Stomach (tissue), 9 donors: ENCODE data around the gene L3MBTL3. TPM values are rescaled to one million over a fixed set of nuclear protein-coding genes. Genes with fewer than 3 reads are reported as not detected.

Source experiments
- DNase-seq, 2 donors: peaks; one replicate each; pipeline versions ENCODE4 v3.0.0 to v3.0.0-alpha.2; 2013 to 2019
- H3K27ac ChIP-seq, 5 donors: fragments of 200-600 bp in 4 of 5; sonication (generic) in 4 of 5; one replicate each; pipeline ENCODE4 v1.5.1; 2013 to 2019; ENCODE audit warnings: mild to moderate bottlenecking in 1 of 5, moderate library complexity in 1 of 5
- H3K27me3 ChIP-seq, 3 donors: fragments of 200-600 bp; sonication (generic); one replicate each; pipeline ENCODE4 v1.5.1; 2017 to 2019; ENCODE audit warnings: mixed run types in 1 of 3
- H3K36me3 ChIP-seq, 4 donors: fragments of 200-600 bp; sonication (generic); 1 replicate in 3 of 4; 2 replicates in 1 of 4; pipeline ENCODE4 v1.5.1; 2016 to 2019
- H3K4me1 ChIP-seq, 4 donors: fragments of 200-600 bp; sonication (generic); one replicate each; pipeline ENCODE4 v1.5.1; 2016 to 2019
- H3K4me3 ChIP-seq, 4 donors: fragments of 200-600 bp; sonication (generic) in 3 of 4; one replicate each; pipeline ENCODE4 v1.5.1; 2016 to 2019; ENCODE audit warnings: mild to moderate bottlenecking in 1 of 4
- H3K9me3 ChIP-seq, 4 donors: fragments of 200-600 bp; sonication (generic); one replicate each; pipeline ENCODE4 v1.5.1; 2016 to 2019
- EP300 ChIP-seq: sonication (generic); formaldehyde crosslinking; IDR thresholded peaks from one replicate; pipeline ENCODE4 v1.6.1; 2017; ENCODE audit warnings: antibody characterized with exemption
- POLR2A ChIP-seq, 4 donors: fragments of 450-650 bp; IDR thresholded peaks; one replicate each; pipeline ENCODE4 v1.6.1; 2016; ENCODE audit warnings: antibody characterized with exemption in 4 of 4, control low read depth in 2 of 4, mild to moderate bottlenecking in 1 of 4, moderate library complexity in 1 of 4
- POLR2AphosphoS5 ChIP-seq, 3 donors: sonication (generic); formaldehyde crosslinking; IDR thresholded peaks; one replicate each; pipeline ENCODE4 v1.6.1; 2016; ENCODE audit warnings: antibody characterized with exemption in 3 of 3
- WGBS, 5 donors: extraction: QIAGEN DNeasy Blood & Tissue Kit in 3 of 5; methylation state at CpG; one replicate each; pipeline versions ENCODE4 v1.1.5 to v1.1.7; 2013 to 2018; 5-methylcytosine and 5-hydroxymethylcytosine counted together
- intact Hi-C: fragments of 100-400 bp; cut with DNase I; formaldehyde crosslinking; loops from one replicate; pipeline ENCODE4 v1.15.1; 2023; ENCODE audit warnings: low total_unique reads
- polyA plus RNA-seq, 3 donors: library from polyadenylated mRNA; stranded (reverse); fragments of 200-250 nt; gene quantifications; one replicate each; pipeline ENCODE4 v1.2.3, GENCODE V29; 2013
- total RNA-seq, 5 donors: library from RNA; depleted of rRNA; stranded (reverse); fragments of >200 nt; gene quantifications; one replicate each; pipeline versions ENCODE4 v1.1.0 to v1.2.3, GENCODE V29; 2014 to 2016
- TF ChIP-seq, protein P1 (sequence below), 7 experiments: fragments of 450-650 bp in 4 of 7; fragments of 200-600 bp in 3 of 7; sonication (generic) in 3 of 7; IDR thresholded peaks; one replicate each; pipeline ENCODE4 v1.5.1; 2016 to 2019; ENCODE audit warnings: antibody characterized with exemption in 7 of 7, control low read depth in 2 of 7, mild to moderate bottlenecking in 1 of 7
- donor health status: healthy with polysubstance abuse.
- donor health status: Bipolar disorder and iron deficiency.
- donor health status: healthy.

L3MBTL3 gene
- total and polyA plus RNA-seq, 8 donors, result 1.8 to 51.9 (median 3.1) TPM; not detected in 1

DNA sequence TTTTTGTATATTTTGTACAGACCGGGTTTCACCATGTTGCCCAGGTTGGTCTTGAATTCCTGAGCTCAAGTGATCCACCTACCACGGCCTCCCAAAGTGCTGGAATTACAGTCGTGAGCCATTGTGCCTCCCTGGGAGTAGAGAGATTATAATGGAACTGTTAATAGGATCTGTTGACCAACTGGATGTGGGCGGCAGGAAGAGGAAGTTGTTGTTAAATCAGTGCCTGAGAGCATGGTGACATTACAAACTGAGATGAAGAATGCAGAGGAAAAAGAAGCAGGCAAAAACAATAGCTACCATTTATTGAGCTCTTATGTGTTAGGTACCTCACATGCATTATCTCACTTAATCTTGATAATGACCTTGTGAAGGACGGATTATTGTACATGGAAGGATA is 9.2 kb upstream of the L3MBTL3 start:
- DNase-seq, result no peak
- Histone ChIP-seq H3K4me1 (no peaks in the 10 kb centered on the region), H3K27me3 (no peaks in the 10 kb centered on the region), H3K27ac (no peak overlapping the region), H3K36me3 (no peaks in the 10 kb centered on the region), H3K9me3 (no peaks in the 10 kb centered on the region), H3K4me3 (no peak overlapping the region)
- intact Hi-C loops, result no loop called here
- 69 to 78% (median 73%) methylated on average over 5 of the region's 5 CpGs for WGBS, 5 donors
- TF ChIP-seq POLR2AphosphoS5 (IDR thresholded peaks at IDR 0.05), result no peak
- no peak for TF ChIP-seq POLR2A (IDR thresholded peaks at IDR 0.05)
- TF ChIP-seq, protein P1, sequence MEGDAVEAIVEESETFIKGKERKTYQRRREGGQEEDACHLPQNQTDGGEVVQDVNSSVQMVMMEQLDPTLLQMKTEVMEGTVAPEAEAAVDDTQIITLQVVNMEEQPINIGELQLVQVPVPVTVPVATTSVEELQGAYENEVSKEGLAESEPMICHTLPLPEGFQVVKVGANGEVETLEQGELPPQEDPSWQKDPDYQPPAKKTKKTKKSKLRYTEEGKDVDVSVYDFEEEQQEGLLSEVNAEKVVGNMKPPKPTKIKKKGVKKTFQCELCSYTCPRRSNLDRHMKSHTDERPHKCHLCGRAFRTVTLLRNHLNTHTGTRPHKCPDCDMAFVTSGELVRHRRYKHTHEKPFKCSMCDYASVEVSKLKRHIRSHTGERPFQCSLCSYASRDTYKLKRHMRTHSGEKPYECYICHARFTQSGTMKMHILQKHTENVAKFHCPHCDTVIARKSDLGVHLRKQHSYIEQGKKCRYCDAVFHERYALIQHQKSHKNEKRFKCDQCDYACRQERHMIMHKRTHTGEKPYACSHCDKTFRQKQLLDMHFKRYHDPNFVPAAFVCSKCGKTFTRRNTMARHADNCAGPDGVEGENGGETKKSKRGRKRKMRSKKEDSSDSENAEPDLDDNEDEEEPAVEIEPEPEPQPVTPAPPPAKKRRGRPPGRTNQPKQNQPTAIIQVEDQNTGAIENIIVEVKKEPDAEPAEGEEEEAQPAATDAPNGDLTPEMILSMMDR (IDR thresholded peaks at IDR 0.05), result no peak
- TF ChIP-seq EP300, result no peak

DNA sequence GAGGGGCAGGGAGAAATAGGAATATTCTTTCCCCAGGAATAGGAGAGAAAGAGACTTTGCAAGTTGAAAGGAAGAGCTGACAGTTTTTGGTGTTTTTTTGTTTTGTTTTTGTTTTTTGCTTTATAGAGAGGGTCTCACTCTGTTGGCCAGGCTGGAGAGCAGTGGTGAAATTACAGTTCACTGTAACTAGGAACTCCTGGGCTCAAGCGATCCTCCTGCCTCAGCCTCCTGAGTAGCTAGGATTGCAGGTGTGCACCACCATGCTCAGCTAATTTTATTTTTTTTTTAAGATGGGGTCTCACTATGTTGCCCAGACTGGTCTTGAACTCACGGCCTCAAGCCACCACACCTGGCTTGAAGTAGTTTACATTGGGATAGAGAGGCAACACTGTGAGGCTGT is 8.0 kb upstream of the L3MBTL3 start:
- Histone ChIP-seq H3K9me3 (no peaks in the 10 kb centered on the region), H3K4me1 (no peaks in the 10 kb centered on the region), H3K4me3 (no peak overlapping the region), H3K27ac (no peak overlapping the region), H3K36me3 (no peaks in the 10 kb centered on the region), H3K27me3 (no peaks in the 10 kb centered on the region)
- TF ChIP-seq POLR2A (IDR thresholded peaks at IDR 0.05) (no peak), POLR2AphosphoS5 (IDR thresholded peaks at IDR 0.05) (no peak), EP300 (no peak)
- TF ChIP-seq, protein P1 (IDR thresholded peaks at IDR 0.05), result no peak
- DNase-seq, result no peak
- intact Hi-C loops, result no loop called here
- 88 to 99% (median 97%) methylated on average over 2 of the region's 2 CpGs for WGBS, 5 donors

DNA sequence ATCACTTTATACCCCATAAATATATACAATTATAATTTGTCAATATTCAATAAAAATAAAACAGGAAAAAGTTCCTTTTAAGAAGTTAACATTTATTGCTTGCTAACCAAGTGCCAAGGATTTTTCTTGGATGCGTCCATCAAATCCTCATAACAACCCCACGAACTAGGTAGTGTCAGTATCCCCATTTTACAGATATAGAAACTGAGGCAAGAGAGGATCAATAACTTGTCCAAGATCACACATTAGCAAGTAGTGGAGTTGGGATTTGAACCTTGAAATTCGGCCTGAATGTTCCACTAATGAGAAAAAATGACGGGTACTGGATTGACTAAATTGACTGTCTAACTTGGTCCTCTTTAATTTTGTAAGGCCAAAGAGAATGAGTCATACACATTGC is 5.7 kb upstream of the L3MBTL3 start:
- no peaks in the 10 kb centered on the region for H3K36me3 ChIP-seq
- H3K9me3 ChIP-seq, result no peaks in the 10 kb centered on the region
- H3K27ac ChIP-seq, result no peak overlapping the region
- intact Hi-C loops, result no loop called here
- no peak overlapping the region for H3K4me3 ChIP-seq
- H3K4me1 ChIP-seq, result peaks cover 0 to under 1% (median under 1%) of the 10 kb centered on the region in 4 donors
- no peaks in the 10 kb centered on the region for H3K27me3 ChIP-seq
- 84 to 95% (median 92%) methylated on average over 4 of the region's 4 CpGs for WGBS, 5 donors
- TF ChIP-seq EP300 (no peak), POLR2A (IDR thresholded peaks at IDR 0.05) (no peak), POLR2AphosphoS5 (IDR thresholded peaks at IDR 0.05) (no peak)
- TF ChIP-seq, protein P1 (IDR thresholded peaks at IDR 0.05), result no peak
- DNase-seq, result no peak

DNA sequence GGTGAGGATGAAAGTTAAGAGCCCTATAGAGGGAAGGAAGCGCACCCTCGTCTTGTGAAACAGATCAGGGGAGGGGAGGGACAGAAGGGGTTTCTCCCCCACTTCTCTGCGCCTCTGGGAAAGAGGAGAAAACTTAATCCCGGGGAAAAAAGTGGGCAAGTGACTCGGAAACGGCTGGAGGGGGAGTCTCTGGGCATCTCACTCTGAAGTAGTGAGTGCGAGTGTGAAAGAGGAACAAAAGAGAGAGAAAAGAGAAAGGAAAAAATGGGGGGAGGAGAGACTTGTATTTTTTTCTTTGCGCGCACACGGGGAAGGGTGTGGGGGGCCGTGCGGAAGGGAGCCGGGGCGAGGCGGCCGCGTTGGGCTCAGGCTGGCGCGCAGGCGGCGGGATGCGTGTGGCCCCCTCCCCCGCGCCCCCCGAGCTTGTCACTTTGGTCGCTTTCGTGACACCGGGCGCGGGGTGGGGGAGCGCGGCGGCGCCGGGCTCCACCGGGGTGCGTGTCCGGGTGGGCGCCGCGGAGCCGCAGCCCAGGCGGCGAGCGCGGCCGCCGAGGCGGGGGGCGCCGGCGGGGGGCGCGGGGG is 454 bp downstream of the L3MBTL3 start:
- Histone ChIP-seq H3K4me1 (peaks cover 0 to 11% (median 8%) of the 10 kb centered on the region in 4 donors), H3K9me3 (no peaks in the 10 kb centered on the region), H3K4me3 (peak overlapping the region; percentile 82 to 88 (median 87)), H3K27me3 (no peaks in the 10 kb centered on the region), H3K36me3 (no peaks in the 10 kb centered on the region), H3K27ac (peak overlapping the region; percentile 64 to 89 (median 87))
- 0 to 2% (median 1%) methylated on average over 27 to 54 of the region's 54 CpGs for WGBS, 5 donors
- intact Hi-C loops, result no loop called here
- DNase-seq, result peak in 1 of 2 donors; percentile 67
- no peak for TF ChIP-seq POLR2AphosphoS5 (IDR thresholded peaks at IDR 0.05)
